ENCODE results near the gene UMAD1.

Gene UMAD1

DNA sequence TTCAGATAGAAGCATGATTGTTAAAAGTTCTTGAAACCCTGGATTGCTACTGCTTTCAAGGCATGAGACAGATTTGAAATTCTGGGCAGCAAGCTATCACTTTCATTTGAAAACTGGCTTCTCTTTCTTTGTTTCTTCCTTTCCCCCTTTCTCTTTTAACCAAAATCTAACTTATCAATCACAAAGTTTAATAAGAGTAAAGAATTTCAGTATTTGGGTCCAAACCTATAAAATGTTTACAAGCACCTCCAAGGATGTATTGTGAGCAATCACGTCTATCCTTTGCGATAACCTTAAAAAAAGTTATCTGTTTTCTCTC lies 99.4 kb downstream of the UMAD1 start:
- DNase-seq: no peak
- Histone ChIP-seq H2AK5ac (ENCODE audit: low read length) (no peak overlapping the region), H3K36me3 (ENCODE audit: control insufficient read depth in 1 of 2, insufficient read depth in 2 of 2, low read length in 2 of 2) (no peaks in the 10 kb centered on the region), H3K14ac (ENCODE audit: low read length) (no peak overlapping the region), H4K12ac (ENCODE audit: low read depth, low read length) (no peak overlapping the region), H3K4ac (ENCODE audit: low read depth, low read length) (no peak overlapping the region), H2BK12ac (ENCODE audit: low read length) (no peak overlapping the region), H4K91ac (ENCODE audit: low read depth, low read length) (no peak overlapping the region), H2BK5ac (ENCODE audit: low read depth, low read length, poor library complexity) (no peak overlapping the region), H3K27me3 (ENCODE audit: insufficient read depth, low read length) (no peaks in the 10 kb centered on the region), H3K27ac (ENCODE audit: low read depth, low read length) (no peak overlapping the region), H3K4me2 (ENCODE audit: low read length) (no peak overlapping the region), H3K79me1 (ENCODE audit: low read length) (no peaks in the 10 kb centered on the region), H3K23ac (ENCODE audit: low read length) (no peak overlapping the region), H3K18ac (ENCODE audit: low read length) (no peak overlapping the region), H3K9ac (ENCODE audit: low read length) (no peak overlapping the region), H3K4me1 (ENCODE audit: control insufficient read depth in 1 of 2, insufficient read depth in 2 of 2, low read length in 2 of 2) (no peaks in the 10 kb centered on the region), H3K4me3 (ENCODE audit: low read depth, low read length) (no peak overlapping the region), H4K8ac (ENCODE audit: low read depth, low read length) (no peak overlapping the region), H2AFZ (ENCODE audit: insufficient read depth, low read length, poor library complexity) (no peak overlapping the region), H2BK120ac (ENCODE audit: insufficient read depth, low read length, poor library complexity) (no peak overlapping the region), H3K79me2 (ENCODE audit: control insufficient read depth, insufficient read depth, low read length, poor library complexity) (no peaks in the 10 kb centered on the region), H3K9me3 (ENCODE audit: insufficient read depth, low read depth, low read length) (no peaks in the 10 kb centered on the region)
- WGBS (ENCODE audit: extremely low coverage, insufficient coverage, insufficient read length): no CpG with 5 or more reads among the region's 2 CpGs

DNA sequence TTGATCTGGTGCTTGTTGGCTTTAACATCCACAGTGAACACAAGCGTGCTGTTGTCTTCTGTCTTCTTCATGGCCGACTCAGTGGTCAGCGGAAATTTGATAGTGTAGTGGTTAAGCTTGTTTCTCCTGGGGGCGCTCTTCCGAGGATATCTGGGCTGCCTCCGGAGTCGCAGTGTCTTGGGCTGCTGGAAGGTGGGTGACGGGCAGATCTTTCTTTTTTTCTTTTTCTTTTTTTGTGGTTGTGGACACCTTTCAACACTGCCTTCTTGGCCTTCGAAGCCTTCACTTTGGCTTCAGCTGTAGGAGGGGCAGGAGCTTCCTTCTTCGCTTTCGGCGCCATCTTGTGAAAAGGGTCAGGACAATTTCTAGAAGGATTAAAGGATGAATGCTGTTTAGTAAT lies 101.7 kb downstream of the UMAD1 start:
- Histone ChIP-seq H3K27me3 (ENCODE audit: insufficient read depth, low read length) (no peaks in the 10 kb centered on the region), H3K4ac (ENCODE audit: low read depth, low read length) (no peak overlapping the region), H3K18ac (ENCODE audit: low read length) (no peak overlapping the region), H3K36me3 (ENCODE audit: control insufficient read depth in 1 of 2, insufficient read depth in 2 of 2, low read length in 2 of 2) (no peaks in the 10 kb centered on the region), H2AFZ (ENCODE audit: insufficient read depth, low read length, poor library complexity) (no peak overlapping the region), H3K4me1 (ENCODE audit: control insufficient read depth in 1 of 2, insufficient read depth in 2 of 2, low read length in 2 of 2) (no peaks in the 10 kb centered on the region), H3K27ac (ENCODE audit: low read depth, low read length) (no peak overlapping the region), H3K4me2 (ENCODE audit: low read length) (no peak overlapping the region), H3K4me3 (ENCODE audit: low read depth, low read length) (no peak overlapping the region), H4K8ac (ENCODE audit: low read depth, low read length) (no peak overlapping the region), H2BK5ac (ENCODE audit: low read depth, low read length, poor library complexity) (no peak overlapping the region), H3K9ac (ENCODE audit: low read length) (no peak overlapping the region), H2AK5ac (ENCODE audit: low read length) (no peak overlapping the region), H3K79me2 (ENCODE audit: control insufficient read depth, insufficient read depth, low read length, poor library complexity) (no peaks in the 10 kb centered on the region), H3K9me3 (ENCODE audit: insufficient read depth, low read depth, low read length) (no peaks in the 10 kb centered on the region), H3K79me1 (ENCODE audit: low read length) (no peaks in the 10 kb centered on the region), H3K23ac (ENCODE audit: low read length) (no peak overlapping the region), H3K14ac (ENCODE audit: low read length) (no peak overlapping the region), H4K12ac (ENCODE audit: low read depth, low read length) (no peak overlapping the region), H2BK120ac (ENCODE audit: insufficient read depth, low read length, poor library complexity) (no peak overlapping the region), H4K91ac (ENCODE audit: low read depth, low read length) (no peak overlapping the region), H2BK12ac (ENCODE audit: low read length) (no peak overlapping the region)
- WGBS (ENCODE audit: extremely low coverage, insufficient coverage, insufficient read length): no CpG with 5 or more reads among the region's 12 CpGs
- DNase-seq: no peak

DNA sequence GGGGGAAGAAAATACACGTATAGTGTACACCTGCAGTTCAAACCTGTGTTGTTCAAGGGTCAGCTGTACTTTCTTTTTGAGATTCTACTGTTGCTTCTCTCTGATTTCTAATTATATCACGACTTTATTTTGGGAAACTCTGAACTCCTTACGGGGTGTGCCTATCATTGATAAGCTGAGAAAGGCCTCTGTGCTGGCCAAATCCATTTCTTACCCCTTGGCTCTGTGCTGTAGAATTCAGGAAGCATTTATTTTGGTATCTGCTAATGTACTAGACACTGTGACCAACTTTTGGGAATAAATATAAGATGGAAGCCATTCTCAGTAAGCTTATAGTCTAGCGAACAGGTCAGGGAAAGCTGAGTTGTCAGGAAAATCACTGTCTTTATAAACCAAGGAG lies 104.7 kb downstream of the UMAD1 start:
- no peaks in the 10 kb centered on the region for H3K4me1 ChIP-seq (ENCODE audit: control insufficient read depth in 1 of 2, insufficient read depth in 2 of 2, low read length in 2 of 2)
- H3K27ac ChIP-seq (ENCODE audit: low read depth, low read length): no peak overlapping the region
- no peak overlapping the region for H2BK12ac ChIP-seq (ENCODE audit: low read length)
- no peaks in the 10 kb centered on the region for H3K79me1 ChIP-seq (ENCODE audit: low read length)
- no peaks in the 10 kb centered on the region for H3K79me2 ChIP-seq (ENCODE audit: control insufficient read depth, insufficient read depth, low read length, poor library complexity)
- no peaks in the 10 kb centered on the region for H3K27me3 ChIP-seq (ENCODE audit: insufficient read depth, low read length)
- no peak overlapping the region for H2BK5ac ChIP-seq (ENCODE audit: low read depth, low read length, poor library complexity)
- H3K14ac ChIP-seq (ENCODE audit: low read length): no peak overlapping the region
- no peak overlapping the region for H4K8ac ChIP-seq (ENCODE audit: low read depth, low read length)
- H2AK5ac ChIP-seq (ENCODE audit: low read length): no peak overlapping the region
- WGBS (ENCODE audit: extremely low coverage, insufficient coverage, insufficient read length): no CpG with 5 or more reads among the region's 4 CpGs
- no peaks in the 10 kb centered on the region for H3K36me3 ChIP-seq (ENCODE audit: control insufficient read depth in 1 of 2, insufficient read depth in 2 of 2, low read length in 2 of 2)
- no peak overlapping the region for H3K4ac ChIP-seq (ENCODE audit: low read depth, low read length)
- no peak overlapping the region for H2AFZ ChIP-seq (ENCODE audit: insufficient read depth, low read length, poor library complexity)
- no peaks in the 10 kb centered on the region for H3K9me3 ChIP-seq (ENCODE audit: insufficient read depth, low read depth, low read length)
- H4K12ac ChIP-seq (ENCODE audit: low read depth, low read length): no peak overlapping the region
- no peak for DNase-seq
- H3K4me2 ChIP-seq (ENCODE audit: low read length): no peak overlapping the region
- H4K91ac ChIP-seq (ENCODE audit: low read depth, low read length): no peak overlapping the region
- no peak overlapping the region for H3K4me3 ChIP-seq (ENCODE audit: low read depth, low read length)
- no peak overlapping the region for H3K23ac ChIP-seq (ENCODE audit: low read length)
- no peak overlapping the region for H3K18ac ChIP-seq (ENCODE audit: low read length)
- H3K9ac ChIP-seq (ENCODE audit: low read length): no peak overlapping the region
- H2BK120ac ChIP-seq (ENCODE audit: insufficient read depth, low read length, poor library complexity): no peak overlapping the region

DNA sequence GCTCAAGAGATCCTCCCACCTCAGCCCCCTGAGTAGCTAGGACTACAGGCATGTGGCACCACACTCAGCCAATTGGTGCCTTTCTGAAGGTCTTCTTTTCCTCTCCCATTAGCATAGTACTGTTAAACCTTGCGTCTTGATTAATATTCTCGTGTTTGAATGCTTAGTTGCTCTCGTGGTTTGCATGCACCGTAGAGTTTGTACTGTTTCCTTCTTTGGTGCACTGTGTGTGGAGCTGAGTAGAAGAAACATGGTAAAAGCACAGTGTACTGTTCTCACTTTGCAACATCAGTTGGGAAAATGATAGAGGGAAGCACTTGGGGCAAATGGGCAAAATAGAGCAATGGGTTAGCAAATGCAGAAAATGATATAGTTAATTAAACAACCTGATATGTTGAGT lies 105.4 kb downstream of the UMAD1 start:
- Histone ChIP-seq H3K4ac (ENCODE audit: low read depth, low read length) (no peak overlapping the region), H3K36me3 (ENCODE audit: control insufficient read depth in 1 of 2, insufficient read depth in 2 of 2, low read length in 2 of 2) (no peaks in the 10 kb centered on the region), H3K4me1 (ENCODE audit: control insufficient read depth in 1 of 2, insufficient read depth in 2 of 2, low read length in 2 of 2) (no peaks in the 10 kb centered on the region), H3K18ac (ENCODE audit: low read length) (no peak overlapping the region), H4K8ac (ENCODE audit: low read depth, low read length) (no peak overlapping the region), H3K79me1 (ENCODE audit: low read length) (no peaks in the 10 kb centered on the region), H3K4me2 (ENCODE audit: low read length) (no peak overlapping the region), H2BK5ac (ENCODE audit: low read depth, low read length, poor library complexity) (no peak overlapping the region), H3K9me3 (ENCODE audit: insufficient read depth, low read depth, low read length) (no peaks in the 10 kb centered on the region), H3K4me3 (ENCODE audit: low read depth, low read length) (no peak overlapping the region), H2AFZ (ENCODE audit: insufficient read depth, low read length, poor library complexity) (no peak overlapping the region), H3K27me3 (ENCODE audit: insufficient read depth, low read length) (no peaks in the 10 kb centered on the region), H3K23ac (ENCODE audit: low read length) (no peak overlapping the region), H2AK5ac (ENCODE audit: low read length) (no peak overlapping the region), H2BK120ac (ENCODE audit: insufficient read depth, low read length, poor library complexity) (no peak overlapping the region), H3K27ac (ENCODE audit: low read depth, low read length) (no peak overlapping the region), H4K12ac (ENCODE audit: low read depth, low read length) (no peak overlapping the region), H2BK12ac (ENCODE audit: low read length) (no peak overlapping the region), H3K79me2 (ENCODE audit: control insufficient read depth, insufficient read depth, low read length, poor library complexity) (no peaks in the 10 kb centered on the region), H4K91ac (ENCODE audit: low read depth, low read length) (no peak overlapping the region), H3K14ac (ENCODE audit: low read length) (no peak overlapping the region), H3K9ac (ENCODE audit: low read length) (no peak overlapping the region)
- no peak for DNase-seq
- WGBS (ENCODE audit: extremely low coverage, insufficient coverage, insufficient read length): no CpG with 5 or more reads among the region's 4 CpGs

DNA sequence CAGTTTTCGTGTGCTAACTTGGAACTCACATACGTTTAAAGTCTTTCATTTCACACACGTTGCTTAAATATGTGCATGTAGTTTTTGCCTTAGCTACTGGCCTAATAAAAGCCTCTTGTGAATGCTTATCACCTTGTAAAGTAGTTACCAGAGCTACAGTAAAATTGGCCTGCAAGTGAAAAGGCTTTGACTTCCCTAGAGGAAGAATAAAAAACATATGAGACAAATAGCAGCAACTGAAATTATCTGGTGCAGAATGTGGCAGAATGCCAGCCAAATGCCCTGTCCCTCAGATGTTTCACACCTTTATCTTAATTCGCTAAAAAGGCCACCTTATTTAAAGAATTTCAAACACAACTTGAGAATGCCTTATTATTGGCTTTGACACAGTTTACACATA lies 105.9 kb downstream of the UMAD1 start:
- Histone ChIP-seq H4K91ac (ENCODE audit: low read depth, low read length) (no peak overlapping the region), H2BK120ac (ENCODE audit: insufficient read depth, low read length, poor library complexity) (no peak overlapping the region), H3K14ac (ENCODE audit: low read length) (no peak overlapping the region), H3K9me3 (ENCODE audit: insufficient read depth, low read depth, low read length) (no peaks in the 10 kb centered on the region), H3K9ac (ENCODE audit: low read length) (no peak overlapping the region), H3K27me3 (ENCODE audit: insufficient read depth, low read length) (no peaks in the 10 kb centered on the region), H2BK12ac (ENCODE audit: low read length) (no peak overlapping the region), H3K36me3 (ENCODE audit: control insufficient read depth in 1 of 2, insufficient read depth in 2 of 2, low read length in 2 of 2) (no peaks in the 10 kb centered on the region), H3K4me2 (ENCODE audit: low read length) (no peak overlapping the region), H2AFZ (ENCODE audit: insufficient read depth, low read length, poor library complexity) (no peak overlapping the region), H4K8ac (ENCODE audit: low read depth, low read length) (no peak overlapping the region), H3K4me3 (ENCODE audit: low read depth, low read length) (no peak overlapping the region), H2AK5ac (ENCODE audit: low read length) (no peak overlapping the region), H3K18ac (ENCODE audit: low read length) (no peak overlapping the region), H3K79me2 (ENCODE audit: control insufficient read depth, insufficient read depth, low read length, poor library complexity) (no peaks in the 10 kb centered on the region), H3K23ac (ENCODE audit: low read length) (no peak overlapping the region), H3K79me1 (ENCODE audit: low read length) (no peaks in the 10 kb centered on the region), H4K12ac (ENCODE audit: low read depth, low read length) (no peak overlapping the region), H3K4ac (ENCODE audit: low read depth, low read length) (no peak overlapping the region), H3K4me1 (ENCODE audit: control insufficient read depth in 1 of 2, insufficient read depth in 2 of 2, low read length in 2 of 2) (peaks cover 0 to 1% of the 10 kb centered on the region in 2 experiments), H2BK5ac (ENCODE audit: low read depth, low read length, poor library complexity) (no peak overlapping the region), H3K27ac (ENCODE audit: low read depth, low read length) (no peak overlapping the region)
- no peak for DNase-seq
- WGBS (ENCODE audit: extremely low coverage, insufficient coverage, insufficient read length): no CpG with 5 or more reads among the region's 4 CpGs

All from trophoblast cell (in vitro differentiated cells and primary cell).